GM15510 (cell line): Measurements from ENCODE around the gene CAMK2A.

ENCODE experiments used
- POLR2A ChIP-seq: IDR thresholded peaks from 3 replicates; pipeline ENCODE4 v1.6.1; 2011; ENCODE audit warnings: borderline replicate concordance; ENCODE audit not compliant: insufficient read length; ENCODE audit errors: extremely low read depth

The CAMK2A gene

DNA sequence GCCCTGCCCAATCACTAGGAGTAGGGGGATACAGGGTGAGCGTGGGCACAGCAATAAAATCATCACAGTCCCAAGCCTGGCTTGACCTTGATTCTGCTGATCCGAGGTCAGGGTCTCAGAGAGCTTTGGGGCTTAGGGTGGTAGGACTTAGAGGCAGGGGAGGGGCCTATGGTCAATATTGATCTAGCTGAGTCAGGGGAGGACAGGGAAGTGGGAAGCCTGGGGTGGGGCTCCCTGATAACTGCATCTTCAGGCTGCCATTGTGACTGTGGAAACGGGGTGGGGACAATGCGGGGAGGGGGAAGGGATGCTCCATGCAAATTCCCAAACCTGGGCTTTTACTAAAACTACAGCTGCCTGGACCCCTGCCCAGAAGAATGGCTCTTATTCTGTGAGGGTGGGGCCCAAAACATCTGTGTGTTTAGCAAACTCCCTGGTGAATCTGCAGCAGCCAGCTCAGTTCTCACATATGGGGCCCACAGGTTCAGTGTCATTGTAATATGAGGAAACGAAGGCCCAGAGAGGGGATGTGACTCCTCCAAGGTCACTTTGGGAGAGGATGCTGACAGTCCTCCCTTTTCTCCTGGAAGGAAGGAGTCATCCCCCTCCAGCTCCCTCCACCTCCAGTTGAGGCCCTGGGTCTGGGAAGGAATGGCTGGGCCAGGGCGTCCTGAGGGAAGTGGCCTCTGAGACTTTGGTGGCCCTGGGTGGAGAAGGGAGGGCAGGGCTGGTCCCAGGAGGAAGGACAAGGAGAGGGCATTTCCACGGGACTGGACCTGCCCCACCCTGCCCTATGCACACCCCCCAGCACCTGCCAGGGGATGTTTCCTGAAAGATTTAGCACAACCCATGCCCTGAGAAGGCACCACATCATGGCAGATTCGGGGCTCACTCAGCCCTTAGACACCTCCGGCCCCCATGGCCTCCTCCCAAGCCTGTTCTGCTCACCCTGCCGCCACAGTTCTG lies 73.3 kb downstream of the CAMK2A start:
- no peak for TF ChIP-seq POLR2A

DNA sequence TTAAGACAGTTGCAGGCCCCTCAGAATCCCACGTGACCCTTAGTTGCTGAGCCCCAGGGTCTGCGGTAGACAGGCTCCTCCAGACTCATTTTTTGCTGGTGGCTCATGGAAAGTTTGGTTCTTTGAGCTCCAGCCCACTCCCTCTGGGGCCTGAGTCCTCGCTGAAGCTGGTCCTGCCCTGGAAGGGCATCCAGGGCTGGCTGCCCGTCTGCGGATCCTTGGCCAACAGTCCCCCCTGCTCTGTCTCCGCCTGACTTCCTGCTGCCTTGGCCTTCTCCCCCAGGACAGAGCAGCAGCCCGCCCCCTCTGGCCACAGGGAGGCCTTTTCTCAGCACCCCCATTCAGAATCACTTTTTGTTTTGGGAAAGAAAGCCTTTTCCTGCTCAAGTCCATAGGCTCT lies 75.3 kb downstream of the CAMK2A start:
- no peak for TF ChIP-seq POLR2A

DNA sequence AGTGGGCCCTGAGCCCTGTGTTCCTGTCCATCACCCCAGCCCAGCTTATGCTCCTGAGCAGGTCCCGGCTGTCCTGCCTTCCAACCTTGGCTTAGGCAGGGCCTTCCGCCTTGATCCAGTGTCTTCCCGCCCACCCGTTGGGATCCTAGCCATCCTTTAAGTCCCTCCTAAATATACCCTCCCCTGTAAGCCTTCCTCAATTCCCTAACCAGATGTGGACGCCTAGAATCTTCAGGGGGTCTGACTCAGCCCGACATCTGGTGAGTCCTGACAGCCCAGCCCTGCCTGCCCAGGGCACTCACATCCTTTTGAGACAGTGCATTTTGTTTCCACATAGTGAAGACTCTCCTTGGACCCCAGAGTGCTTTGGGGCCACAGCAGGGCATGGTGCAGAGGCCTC lies 76.0 kb downstream of the CAMK2A start:
- TF ChIP-seq POLR2A, result no peak

DNA sequence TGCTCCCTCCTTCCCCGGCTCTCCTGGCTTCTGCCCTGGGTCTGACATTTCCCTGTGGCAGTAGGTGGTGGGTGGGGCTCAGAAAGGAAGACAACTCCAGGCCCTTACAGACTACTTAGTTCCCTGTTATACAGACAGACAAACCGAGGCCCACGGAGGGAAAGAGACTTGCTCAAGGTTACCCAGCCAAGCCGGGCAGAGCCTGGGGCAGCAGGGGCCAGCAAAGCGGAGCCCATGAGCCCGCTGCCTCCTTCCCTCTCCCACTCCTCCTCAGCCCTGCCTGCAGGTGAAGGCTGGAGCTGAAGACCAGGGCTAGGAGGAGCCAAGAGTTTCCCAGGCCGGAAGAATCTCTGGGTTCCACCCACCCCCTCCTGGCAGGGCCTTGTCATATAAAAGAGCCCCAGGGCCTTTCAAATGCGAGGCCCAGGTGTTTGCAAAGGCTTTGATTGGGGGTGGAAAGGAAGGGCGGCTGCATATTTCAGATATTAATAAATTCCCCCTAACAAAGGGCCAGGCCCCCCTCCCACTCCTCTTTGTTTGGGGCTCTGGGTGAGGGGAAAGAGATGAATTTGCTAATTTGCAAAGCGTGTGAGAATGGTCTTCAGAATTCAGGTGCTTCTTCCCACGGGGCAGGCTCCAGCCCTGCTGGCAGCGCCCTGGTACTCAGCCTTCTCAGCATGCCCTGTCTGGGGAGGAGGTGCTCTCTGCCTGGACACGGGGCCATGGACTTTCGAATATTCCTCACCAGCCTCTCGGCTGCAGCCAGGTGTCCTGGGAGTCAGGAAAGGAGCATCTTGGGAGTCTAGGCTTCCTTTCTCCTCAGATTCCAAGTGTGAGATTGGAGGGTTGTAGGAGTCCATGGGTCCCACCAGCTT lies 78.2 kb downstream of the CAMK2A start:
- TF ChIP-seq POLR2A, result no peak

DNA sequence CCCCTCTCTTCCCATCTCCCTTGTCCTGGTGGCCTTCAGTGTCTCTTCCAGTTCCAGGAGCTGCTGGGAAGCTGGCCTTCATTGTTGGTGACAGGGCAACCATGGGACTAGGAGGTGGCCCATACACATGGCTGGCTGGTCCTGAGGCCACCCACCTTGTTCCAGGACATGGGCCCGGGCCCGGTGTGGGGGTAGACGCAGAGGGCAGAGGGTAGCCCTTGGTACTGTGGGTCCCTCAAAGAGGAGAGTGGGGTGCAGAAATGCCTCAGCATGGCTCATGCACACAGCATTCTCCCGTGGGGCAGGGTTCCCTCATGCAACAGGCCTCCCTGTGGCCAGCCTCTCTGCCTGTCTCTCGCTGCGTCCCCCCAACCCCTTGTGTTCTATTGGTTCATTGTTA lies 78.9 kb downstream of the CAMK2A start:
- no peak for TF ChIP-seq POLR2A

DNA sequence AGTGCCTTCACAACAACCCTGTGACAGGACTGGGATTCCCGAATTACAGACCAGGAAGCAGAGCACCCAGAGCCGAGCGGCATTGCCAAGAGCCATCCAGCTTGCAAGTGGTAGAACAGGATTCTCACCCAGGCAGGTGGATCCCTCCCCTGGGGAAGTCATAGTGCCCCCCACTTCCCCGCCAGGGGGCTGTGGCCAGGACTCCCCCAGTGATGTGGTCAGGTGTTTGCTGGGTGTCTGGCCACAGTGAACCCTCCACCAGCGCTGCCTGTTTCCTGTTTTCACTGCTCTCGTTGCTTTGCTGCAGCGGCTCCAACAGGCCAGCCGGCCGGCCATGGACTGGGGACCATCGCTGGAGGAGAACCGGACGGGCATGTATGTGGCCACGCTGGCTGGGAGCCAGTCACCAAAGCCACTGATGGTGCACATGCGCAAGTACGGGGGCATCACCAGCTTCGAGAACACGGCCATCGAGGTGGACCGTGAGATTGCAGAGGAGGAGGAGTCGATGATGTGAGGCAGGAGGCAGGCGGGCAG lies 80.4 kb downstream of the CAMK2A start:
- no peak for TF ChIP-seq POLR2A

DNA sequence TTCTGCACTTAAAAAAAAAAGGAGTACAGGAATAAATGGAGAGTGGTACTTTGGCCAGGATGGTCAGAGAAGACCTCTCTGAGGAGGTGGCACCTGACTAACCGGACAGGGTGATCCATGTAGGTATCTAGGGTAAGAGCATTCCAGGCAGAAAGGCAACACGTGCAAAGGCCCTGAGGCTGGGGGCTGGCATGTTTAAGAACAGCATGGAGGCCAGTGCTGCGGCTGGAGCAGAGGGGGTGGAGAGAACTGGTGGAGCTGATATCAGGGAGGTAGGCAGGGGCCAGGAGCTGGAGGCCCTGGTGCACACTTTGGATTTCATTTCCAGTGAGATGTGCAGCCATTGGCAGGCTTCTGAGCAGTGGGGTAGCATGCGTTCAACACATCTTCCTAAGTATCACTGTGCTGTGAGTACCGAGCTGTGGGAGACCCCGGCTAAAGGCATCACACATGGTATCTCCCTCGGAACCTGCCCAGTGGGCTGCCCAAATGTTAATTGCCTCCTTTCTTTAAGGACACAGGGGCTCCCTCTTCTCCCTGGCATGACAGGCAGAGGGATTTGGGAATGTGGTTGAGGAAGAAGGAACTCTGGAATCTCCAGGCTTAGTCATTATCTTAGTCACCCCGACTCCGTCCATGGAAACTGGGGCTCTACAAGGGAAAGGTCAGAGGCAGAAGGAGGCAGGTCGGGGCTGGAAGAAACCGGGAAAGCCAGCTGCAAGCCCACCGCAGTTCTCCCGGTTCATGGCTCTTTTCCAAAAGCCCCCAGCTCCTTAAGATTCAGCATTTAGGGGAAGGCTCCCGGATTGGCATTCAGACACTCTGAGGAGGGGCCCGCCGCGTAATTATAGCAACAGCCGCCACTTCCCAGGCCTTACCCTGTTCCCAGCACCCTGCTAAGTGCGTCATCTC lies 81.1 kb downstream of the CAMK2A start:
- no peak for TF ChIP-seq POLR2A

DNA sequence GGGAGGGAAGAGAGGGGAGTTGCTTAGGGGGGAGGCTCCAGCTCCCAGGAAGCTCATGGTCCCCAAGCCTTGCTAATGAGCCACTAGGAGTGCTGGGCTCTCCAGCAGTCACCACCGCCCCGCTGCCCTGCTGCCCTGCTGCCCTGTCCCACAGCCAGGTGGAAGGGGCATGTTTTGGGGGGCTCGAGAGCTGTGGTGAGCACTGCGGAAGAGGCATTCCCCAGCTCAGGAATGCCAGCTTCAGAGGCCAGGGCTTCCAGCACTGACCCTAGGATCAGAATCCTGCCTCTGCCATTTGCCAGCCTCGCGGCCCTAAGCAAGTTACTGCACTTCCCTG lies 82.8 kb downstream of the CAMK2A start:
- TF ChIP-seq POLR2A, result no peak

DNA sequence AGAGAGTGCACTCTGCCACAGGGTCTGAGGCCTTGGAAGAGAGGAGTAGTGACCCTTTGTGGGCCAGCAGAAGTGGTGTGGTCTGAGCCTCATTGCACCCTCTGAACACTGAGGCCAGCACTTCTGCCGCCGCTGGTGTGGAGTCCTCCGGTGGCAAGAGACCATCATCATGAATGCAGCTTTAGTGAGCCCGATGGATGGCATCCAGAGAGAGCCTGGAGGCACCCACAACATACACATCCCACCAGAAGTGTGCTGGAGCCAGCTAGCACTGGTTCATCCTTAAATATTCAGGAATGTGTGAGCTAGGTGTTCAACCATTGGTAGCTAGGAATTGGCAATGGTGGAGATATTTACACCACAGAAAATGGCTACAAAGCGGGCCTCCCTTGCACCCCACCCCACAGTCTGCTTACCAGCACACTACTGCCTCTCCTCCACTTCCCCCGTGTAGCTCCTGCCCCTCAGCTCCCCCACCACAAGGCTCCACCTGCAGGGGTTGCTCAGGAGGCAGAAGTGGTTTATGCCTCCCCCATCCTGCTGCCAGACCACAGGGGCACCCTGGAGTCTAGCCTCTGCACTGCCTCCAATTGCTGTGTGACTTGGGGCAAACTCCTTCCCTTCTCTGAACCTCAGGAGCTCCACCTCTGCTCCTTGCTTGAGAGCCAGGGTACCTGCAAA lies 83.3 kb downstream of the CAMK2A start:
- no peak for TF ChIP-seq POLR2A

DNA sequence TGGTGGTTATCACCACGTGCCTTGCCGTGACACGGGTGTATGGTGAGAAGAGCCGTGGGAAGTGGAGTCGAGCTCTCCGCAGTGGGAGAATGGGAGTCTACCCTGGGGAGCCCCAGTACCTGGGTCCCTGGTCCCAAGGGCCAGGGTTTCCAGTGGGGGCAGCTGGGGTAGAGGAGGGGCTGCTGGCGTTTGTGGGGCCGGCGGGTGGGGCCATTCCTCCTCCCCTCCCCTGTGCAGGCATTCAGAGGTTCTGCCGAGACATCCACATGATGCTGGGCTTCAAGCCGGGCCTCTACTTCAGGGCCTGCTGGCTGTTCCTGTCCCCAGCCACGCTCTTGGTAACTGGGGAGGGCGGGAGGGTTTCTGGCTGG lies 85.0 kb downstream of the CAMK2A start:
- TF ChIP-seq POLR2A, result no peak

DNA sequence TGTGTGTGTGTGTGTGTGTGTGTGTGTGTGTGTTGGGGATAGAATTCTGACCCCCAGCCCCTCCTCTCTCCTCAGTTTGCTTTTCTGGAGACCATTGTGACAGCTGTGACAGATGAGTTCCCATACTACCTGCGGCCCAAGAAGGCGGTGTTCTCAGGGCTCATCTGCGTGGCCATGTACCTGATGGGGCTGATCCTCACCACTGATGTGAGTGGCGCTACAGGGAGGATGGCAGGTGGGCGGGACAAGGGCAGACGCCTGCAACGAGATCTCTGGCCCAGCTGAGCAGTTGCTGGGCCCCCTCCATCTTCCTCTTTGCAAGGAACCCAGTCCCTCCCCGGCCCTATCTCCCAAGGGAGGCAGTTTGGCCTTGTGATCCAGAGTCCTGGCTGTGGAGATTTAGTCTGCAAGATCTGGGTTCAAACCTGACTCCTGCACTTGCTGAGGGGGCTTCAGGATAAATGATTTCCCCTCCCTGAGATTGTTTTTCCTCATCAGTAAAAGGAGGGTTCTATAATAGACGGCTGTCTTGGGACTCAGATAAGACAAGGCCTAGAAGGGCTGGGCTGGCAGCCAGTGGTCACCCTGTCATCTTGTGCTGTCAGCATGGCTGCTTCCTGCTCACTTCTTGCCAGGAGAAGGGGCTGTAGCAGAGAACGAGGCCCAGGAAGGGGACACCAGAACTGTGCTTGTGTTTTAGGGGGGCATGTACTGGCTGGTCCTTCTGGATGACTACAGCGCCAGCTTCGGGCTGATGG lies 85.6 kb downstream of the CAMK2A start:
- no peak for TF ChIP-seq POLR2A

DNA sequence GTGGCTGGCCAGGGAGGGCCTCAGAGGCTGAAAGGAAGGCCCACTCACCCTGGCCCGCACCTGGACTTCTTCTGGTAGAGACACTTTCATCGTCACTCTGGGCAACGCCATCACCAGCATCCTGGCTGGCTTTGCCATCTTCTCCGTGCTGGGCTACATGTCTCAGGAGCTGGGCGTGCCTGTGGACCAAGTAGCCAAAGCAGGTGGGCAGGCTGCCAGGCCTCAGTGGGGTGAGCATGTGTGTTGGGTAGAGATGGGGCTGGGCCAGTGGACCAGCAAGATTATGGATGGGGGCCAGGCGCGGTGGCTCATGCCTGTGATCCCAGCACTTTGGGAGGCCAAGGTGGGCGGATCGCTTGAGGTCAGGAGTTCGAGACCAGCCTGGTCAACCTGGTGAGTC lies 87.1 kb downstream of the CAMK2A start:
- TF ChIP-seq POLR2A, result no peak

DNA sequence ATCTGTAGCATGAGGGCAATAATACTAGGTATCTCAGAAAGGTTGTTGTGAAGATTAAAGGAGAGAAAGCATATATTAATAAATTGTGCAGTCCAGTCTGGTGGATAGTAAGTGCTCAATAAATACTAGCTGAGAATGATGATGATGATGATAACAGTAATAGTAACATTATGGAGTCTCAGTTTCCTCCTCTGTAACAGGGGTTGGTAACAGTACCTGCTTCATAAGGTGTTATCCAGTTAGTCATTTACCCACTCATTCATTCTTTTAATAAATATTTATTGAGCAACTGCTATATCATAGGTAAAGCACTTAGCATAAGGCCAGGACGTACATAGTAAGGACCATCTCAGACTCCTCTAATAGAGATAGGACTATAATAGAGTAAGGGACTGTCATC lies 92.1 kb downstream of the CAMK2A start:
- TF ChIP-seq POLR2A, result no peak

DNA sequence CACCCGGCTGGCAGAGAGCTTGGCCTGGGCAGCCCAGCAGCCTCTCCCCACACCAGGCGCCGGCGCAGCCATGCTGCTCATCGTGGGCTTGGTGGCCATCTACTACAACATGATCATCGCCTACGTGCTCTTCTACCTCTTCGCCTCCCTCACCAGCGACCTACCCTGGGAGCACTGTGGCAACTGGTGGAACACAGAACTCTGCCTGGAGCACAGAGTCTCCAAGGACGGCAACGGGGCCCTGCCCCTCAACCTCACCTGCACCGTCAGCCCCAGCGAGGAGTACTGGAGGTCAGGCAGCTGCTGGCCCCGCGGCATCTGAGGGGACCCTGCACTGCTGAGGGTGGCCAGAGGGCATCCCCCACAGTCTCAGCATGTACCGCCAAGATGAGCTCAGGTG lies 92.6 kb downstream of the CAMK2A start:
- TF ChIP-seq POLR2A, result no peak

DNA sequence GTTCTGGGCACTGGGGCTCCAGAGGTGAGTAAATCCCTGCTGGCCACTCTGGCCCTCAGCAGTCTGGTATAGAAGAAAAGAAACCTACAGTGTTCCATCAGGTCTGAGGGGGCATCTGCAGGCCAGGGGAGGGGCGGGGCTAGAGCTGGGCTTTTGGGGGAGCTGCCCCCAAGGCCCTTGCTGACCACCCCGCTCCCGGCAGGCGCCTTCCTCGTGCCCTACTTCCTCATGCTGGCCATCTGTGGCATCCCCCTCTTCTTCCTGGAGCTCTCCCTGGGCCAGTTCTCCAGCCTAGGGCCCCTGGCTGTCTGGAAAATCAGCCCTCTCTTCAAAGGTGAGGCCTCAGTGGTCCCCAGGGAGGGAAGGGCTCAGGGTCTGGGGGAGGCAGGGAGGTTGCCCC lies 93.1 kb downstream of the CAMK2A start:
- TF ChIP-seq POLR2A, result no peak
